ENCODE measurements around the gene HMGA1. TPM values are rescaled to one million over a fixed set of nuclear protein-coding genes. Genes with fewer than 3 reads are reported as not detected.

Gene HMGA1
- total and polyA plus RNA-seq, 4 experiments from 2014 or later = 25.4 to 77.5 (median 57.8) TPM

GRCh38 chr6:34230653-34231371, 5.9 kb upstream of the HMGA1 start:
- no peaks in the 10 kb centered on the region for H3K27me3 Mint-ChIP-seq
- intact Hi-C loops (cut with micrococcal nuclease) = no loop called here
- no peak overlapping the region for H3K27ac ChIP-seq (ENCODE audit: low read depth, low read length)
- no peak for DNase-seq
- peaks cover 0 to under 1% of the 10 kb centered on the region in 2 donors for H3K36me3 Mint-ChIP-seq
- H3K36me3 ChIP-seq (ENCODE audit: insufficient read depth, low read length) = no peaks in the 10 kb centered on the region
- H3K9me3 Mint-ChIP-seq = no peaks in the 10 kb centered on the region
- H3K4me1 Mint-ChIP-seq = peaks cover 0 to 11% (median 6%) of the 10 kb centered on the region in 4 donors
- no peaks in the 10 kb centered on the region for H3K9me3 ChIP-seq (ENCODE audit: control insufficient read depth in 1 of 2, low read length in 2 of 2)
- no peaks in the 10 kb centered on the region for H3K4me1 ChIP-seq (ENCODE audit: insufficient read depth, low read length)
- H3K4me3 Mint-ChIP-seq = no peak overlapping the region
- CTCF ChIA-PET (ENCODE audit: partially characterized antibody) = interaction anchor here (1.5 kb wide), 1 partner anchor 162 kb away, joined by 3 read pairs; no protein-coding TSS in a partner anchor
- POLR2A ChIA-PET (ENCODE audit: partially characterized antibody) = interaction anchor here (0.7 kb wide), 1 partner anchor 526 kb away, joined by 5 read pairs; no protein-coding TSS in a partner anchor
- H3K27ac Mint-ChIP-seq = peak overlapping the region in 4 of 7 donors; percentile 18 to 59 (median 46)
- H3K4me3 ChIP-seq (ENCODE audit: low read length in 2 of 2) = no peak overlapping the region
- no peaks in the 10 kb centered on the region for H3K27me3 ChIP-seq (ENCODE audit: insufficient read depth, low read length)

GRCh38 chr6:34231566-34232336, 4.9 kb upstream of the HMGA1 start:
- POLR2A ChIA-PET (ENCODE audit: partially characterized antibody) = interaction anchor here (3.1 kb wide), 1 partner anchor 8 kb away, joined by 17 read pairs; no protein-coding TSS in a partner anchor
- intact Hi-C loops (cut with micrococcal nuclease) = no loop called here
- CTCF ChIA-PET (ENCODE audit: partially characterized antibody) = interaction anchor here (1.5 kb wide), 1 partner anchor 161 kb away, joined by 3 read pairs; no protein-coding TSS in a partner anchor
- no peak overlapping the region for H3K4me3 Mint-ChIP-seq
- no peaks in the 10 kb centered on the region for H3K36me3 ChIP-seq (ENCODE audit: insufficient read depth, low read length)
- no peaks in the 10 kb centered on the region for H3K27me3 Mint-ChIP-seq
- H3K9me3 ChIP-seq (ENCODE audit: control insufficient read depth in 1 of 2, low read length in 2 of 2) = no peaks in the 10 kb centered on the region
- peaks cover 0 to 6% of the 10 kb centered on the region in 2 donors for H3K36me3 Mint-ChIP-seq
- H3K27me3 ChIP-seq (ENCODE audit: insufficient read depth, low read length) = no peaks in the 10 kb centered on the region
- peaks cover 6% of the 10 kb centered on the region for H3K4me1 ChIP-seq (ENCODE audit: insufficient read depth, low read length)
- H3K4me3 ChIP-seq (ENCODE audit: low read length in 2 of 2) = no peak overlapping the region
- H3K27ac ChIP-seq (ENCODE audit: low read depth, low read length) = no peak overlapping the region
- no peaks in the 10 kb centered on the region for H3K9me3 Mint-ChIP-seq
- no peak for DNase-seq
- H3K27ac Mint-ChIP-seq = peak overlapping the region in 2 of 7 donors; percentile 29 to 73
- peaks cover 4 to 21% (median 9%) of the 10 kb centered on the region in 4 donors for H3K4me1 Mint-ChIP-seq

GRCh38 chr6:34232901-34233300, 3.8 kb upstream of the HMGA1 start:
- H3K4me3 ChIP-seq (ENCODE audit: low read length in 2 of 2) = no peak overlapping the region
- H3K27me3 ChIP-seq (ENCODE audit: insufficient read depth, low read length) = no peaks in the 10 kb centered on the region
- Mint-ChIP-seq H3K4me1 (peaks cover 4 to 21% (median 9%) of the 10 kb centered on the region in 4 donors), H3K36me3 (peaks cover 0 to 7% of the 10 kb centered on the region in 2 donors), H3K27me3 (no peaks in the 10 kb centered on the region), H3K27ac (peak overlapping the region in 3 of 7 donors; percentile 38 to 82 (median 57)), H3K4me3 (peak overlapping the region in 2 of 8 donors; percentile 30 to 41), H3K9me3 (no peaks in the 10 kb centered on the region)
- POLR2A ChIA-PET (ENCODE audit: partially characterized antibody) = interaction anchor here (0.6 to 3.1 kb wide), 3 partner anchors 9 to 158 kb away, joined by 3 to 17 read pairs (median 12); partner anchors contain the start of gene SMIM29
- intact Hi-C loops (cut with micrococcal nuclease) = no loop called here
- CTCF ChIA-PET (ENCODE audit: partially characterized antibody) = interaction anchor here (1.8 kb wide), 1 partner anchor 17 kb away, joined by 7 read pairs; no protein-coding TSS in a partner anchor
- DNase-seq = no peak
- no peak overlapping the region for H3K27ac ChIP-seq (ENCODE audit: low read depth, low read length)
- no peaks in the 10 kb centered on the region for H3K9me3 ChIP-seq (ENCODE audit: control insufficient read depth in 1 of 2, low read length in 2 of 2)
- peaks cover 6% of the 10 kb centered on the region for H3K4me1 ChIP-seq (ENCODE audit: insufficient read depth, low read length)
- no peaks in the 10 kb centered on the region for H3K36me3 ChIP-seq (ENCODE audit: insufficient read depth, low read length)

DNA sequence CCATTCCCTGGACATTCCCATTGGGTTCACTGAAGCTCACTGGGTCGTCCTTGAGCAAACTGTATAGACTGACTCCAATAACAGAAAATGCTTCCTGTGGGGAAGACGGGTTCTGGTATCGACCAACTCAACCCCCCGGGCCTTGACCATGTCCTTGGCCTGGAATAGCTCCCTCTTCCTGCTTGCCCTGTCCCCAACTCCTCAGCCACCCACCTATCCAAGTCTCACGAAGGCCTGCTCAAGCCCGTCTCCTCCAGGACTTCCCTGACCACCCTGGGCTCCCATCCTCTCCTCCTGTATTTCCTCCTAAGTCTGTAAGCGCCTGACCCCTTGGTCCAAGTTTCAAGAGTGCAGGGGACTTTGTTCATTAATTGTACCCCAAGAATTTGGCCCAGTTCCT, 2.8 kb upstream of the HMGA1 start:
- CTCF ChIA-PET (ENCODE audit: partially characterized antibody) = interaction anchor here (0.9 to 1.8 kb wide), 3 partner anchors 10 to 37 kb away, joined by 3 to 7 read pairs (median 3); no protein-coding TSS in a partner anchor

GRCh38 chr6:34234667-34235306, 1.9 kb upstream of the HMGA1 start:
- no peak overlapping the region for H3K4me3 ChIP-seq (ENCODE audit: low read length in 2 of 2)
- peak overlapping the region; percentile 97 for H3K27ac ChIP-seq (ENCODE audit: low read depth, low read length)
- no peak for DNase-seq
- intact Hi-C loops (cut with micrococcal nuclease) = loop anchor here (1.0 to 5.0 kb wide), 4 partner anchors 9 to 1262 kb away; partner anchors contain the start of genes ILRUN and UQCC2
- ChIA-PET CTCF (ENCODE audit: partially characterized antibody) (no interaction called here), POLR2A (ENCODE audit: partially characterized antibody) (interaction anchor here (2.5 to 3.1 kb wide), 2 partner anchors 11 to 14 kb away, joined by 12 to 17 read pairs; partner anchors contain the start of gene SMIM29)
- Mint-ChIP-seq H3K4me1 (peaks cover 13 to 39% (median 23%) of the 10 kb centered on the region in 4 donors), H3K4me3 (peak overlapping the region; percentile 56 to 86 (median 72)), H3K36me3 (peaks cover 0 to 8% of the 10 kb centered on the region in 2 donors), H3K27ac (peak overlapping the region; percentile 32 to 96 (median 82)), H3K27me3 (no peaks in the 10 kb centered on the region), H3K9me3 (no peaks in the 10 kb centered on the region)
- no peaks in the 10 kb centered on the region for H3K9me3 ChIP-seq (ENCODE audit: control insufficient read depth in 1 of 2, low read length in 2 of 2)
- H3K27me3 ChIP-seq (ENCODE audit: insufficient read depth, low read length) = no peaks in the 10 kb centered on the region
- H3K4me1 ChIP-seq (ENCODE audit: insufficient read depth, low read length) = peaks cover 23% of the 10 kb centered on the region
- no peaks in the 10 kb centered on the region for H3K36me3 ChIP-seq (ENCODE audit: insufficient read depth, low read length)

More for the DNA sequence above, 2.8 kb upstream of the HMGA1 start:
- H3K27ac ChIP-seq (ENCODE audit: low read depth, low read length) = no peak overlapping the region
- peak overlapping the region; percentile 32 to 96 (median 82) for H3K27ac Mint-ChIP-seq
- peaks cover 0 to 8% of the 10 kb centered on the region in 2 donors for H3K36me3 Mint-ChIP-seq
- intact Hi-C loops (cut with micrococcal nuclease) = no loop called here
- DNase-seq = no peak
- peaks cover 14% of the 10 kb centered on the region for H3K4me1 ChIP-seq (ENCODE audit: insufficient read depth, low read length)
- H3K4me1 Mint-ChIP-seq = peaks cover 10 to 30% (median 16%) of the 10 kb centered on the region in 4 donors
- H3K27me3 ChIP-seq (ENCODE audit: insufficient read depth, low read length) = no peaks in the 10 kb centered on the region
- no peaks in the 10 kb centered on the region for H3K9me3 ChIP-seq (ENCODE audit: control insufficient read depth in 1 of 2, low read length in 2 of 2)
- POLR2A ChIA-PET (ENCODE audit: partially characterized antibody) = interaction anchor here (2.5 to 3.1 kb wide), 2 partner anchors 10 to 15 kb away, joined by 12 to 17 read pairs; partner anchors contain the start of gene SMIM29
- peak overlapping the region in 7 of 8 donors; percentile 11 to 86 (median 71) for H3K4me3 Mint-ChIP-seq
- no peaks in the 10 kb centered on the region for H3K9me3 Mint-ChIP-seq
- no peak overlapping the region for H3K4me3 ChIP-seq (ENCODE audit: low read length in 2 of 2)
- H3K36me3 ChIP-seq (ENCODE audit: insufficient read depth, low read length) = no peaks in the 10 kb centered on the region
- no peaks in the 10 kb centered on the region for H3K27me3 Mint-ChIP-seq

GRCh38 chr6:34235307-34236130, 1.2 kb upstream of the HMGA1 start:
- Histone ChIP-seq H3K9me3 (ENCODE audit: control insufficient read depth in 1 of 2, low read length in 2 of 2) (no peaks in the 10 kb centered on the region), H3K4me3 (ENCODE audit: low read length in 2 of 2) (peak overlapping the region; percentile 57 to 79), H3K27me3 (ENCODE audit: insufficient read depth, low read length) (no peaks in the 10 kb centered on the region), H3K4me1 (ENCODE audit: insufficient read depth, low read length) (peaks cover 28% of the 10 kb centered on the region), H3K36me3 (ENCODE audit: insufficient read depth, low read length) (no peaks in the 10 kb centered on the region), H3K27ac (ENCODE audit: low read depth, low read length) (peak overlapping the region; percentile 97)
- ChIA-PET CTCF (ENCODE audit: partially characterized antibody) (interaction anchor here (1.3 to 2.3 kb wide), 2 partner anchors 13 to 39 kb away, joined by 6 to 12 read pairs; partner anchors contain the start of gene SMIM29), POLR2A (ENCODE audit: partially characterized antibody) (interaction anchor here (0.9 to 2.2 kb wide), 18 partner anchors 9 to 1264 kb away, joined by 3 to 140 read pairs (median 6); partner anchors contain the start of genes BLTP3A, NUDT3, RPS10 and SMIM29)
- peak; percentile 15 to 84 (median 22) for DNase-seq
- peaks cover 0 to 10% of the 10 kb centered on the region in 2 donors for H3K36me3 Mint-ChIP-seq
- peaks cover 13 to 42% (median 26%) of the 10 kb centered on the region in 4 donors for H3K4me1 Mint-ChIP-seq
- H3K27me3 Mint-ChIP-seq = no peaks in the 10 kb centered on the region
- peak overlapping the region; percentile 91 to 99 (median 94) for H3K4me3 Mint-ChIP-seq
- peak overlapping the region; percentile 97 to 100 (median 99) for H3K27ac Mint-ChIP-seq
- intact Hi-C loops (cut with micrococcal nuclease) = loop anchor here (1.0 to 5.0 kb wide), 8 partner anchors 8 to 1263 kb away; partner anchors contain the start of genes ILRUN, NUDT3, SMIM29 and UQCC2
- H3K9me3 Mint-ChIP-seq = no peaks in the 10 kb centered on the region

All from CD4-positive, alpha-beta memory T cell (primary cell).